Sigmoid colon (tissue), 7 donors: ENCODE data around the gene VPS33A. TPM values are rescaled to one million over a fixed set of nuclear protein-coding genes. Genes with fewer than 3 reads are reported as not detected.
A peak's percentile ranks its signal among the peaks of the same experiment; 100 is the strongest.

Experiments used
- DNase-seq: peaks from one replicate; pipeline ENCODE4 v3.0.0-alpha.2; 2019
- H3K27ac ChIP-seq, 4 donors: fragments of 200-600 bp; sonication (generic); one replicate each; pipeline ENCODE4 v1.5.1; 2016 to 2019; ENCODE audit warnings: mild to moderate bottlenecking in 1 of 4
- H3K27me3 ChIP-seq, 3 donors: fragments of 200-600 bp; sonication (generic); one replicate each; pipeline ENCODE4 v1.5.1; 2019; ENCODE audit warnings: mild to moderate bottlenecking in 1 of 3
- H3K36me3 ChIP-seq, 4 donors: fragments of 200-600 bp; sonication (generic); one replicate each; pipeline ENCODE4 v1.5.1; 2016 to 2019
- H3K4me1 ChIP-seq, 4 donors: fragments of 200-600 bp; sonication (generic); one replicate each; pipeline ENCODE4 v1.5.1; 2017 to 2019
- H3K4me3 ChIP-seq, 4 donors: fragments of 200-600 bp; sonication (generic); one replicate each; pipeline ENCODE4 v1.5.1; 2017 to 2019; ENCODE audit warnings: mild to moderate bottlenecking in 2 of 4, moderate library complexity in 1 of 4
- H3K9me3 ChIP-seq, 4 donors: fragments of 200-600 bp in 3 of 4; sonication (generic) in 3 of 4; one replicate each; pipeline versions ENCODE4 v1.5.1 to v1.6.1; 2013 to 2019
- EP300 ChIP-seq, 4 donors: sonication (generic); formaldehyde crosslinking; IDR thresholded peaks; one replicate each; pipeline ENCODE4 v1.6.1; 2017; ENCODE audit warnings: antibody characterized with exemption in 4 of 4
- POLR2A ChIP-seq, 2 donors: fragments of 450-650 bp; IDR thresholded peaks; one replicate each; pipeline ENCODE4 v1.6.1; 2016; ENCODE audit warnings: antibody characterized with exemption in 2 of 2, mild to moderate bottlenecking in 2 of 2, moderate library complexity in 2 of 2
- POLR2AphosphoS5 ChIP-seq, 4 donors: sonication (generic); formaldehyde crosslinking; IDR thresholded peaks; one replicate each; pipeline ENCODE4 v1.6.1; 2017; ENCODE audit warnings: antibody characterized with exemption in 4 of 4
- WGBS, 2 donors: extraction: QIAGEN DNeasy Blood & Tissue Kit; methylation state at CpG; one replicate each; pipeline ENCODE4 v1.1.7; 2013; 5-methylcytosine and 5-hydroxymethylcytosine counted together
- intact Hi-C: fragments of 100-400 bp; cut with DNase I; formaldehyde crosslinking; loops from one replicate; pipeline ENCODE4 v1.15.1; 2023
- polyA plus RNA-seq, 3 donors: library from polyadenylated mRNA; stranded (reverse); fragments of 200-250 nt; gene quantifications; one replicate each; pipeline ENCODE4 v1.2.3, GENCODE V29; 2013
- small RNA-seq, 3 donors: library from RNA; depleted of rRNA; stranded (forward); fragments of <200 nt; gene quantifications; one replicate each; pipeline ENCODE3, GENCODE V24; 2016
- total RNA-seq, 4 donors: library from RNA; depleted of rRNA; stranded (reverse); fragments of >200 nt; gene quantifications; one replicate each; pipeline ENCODE4 v1.1.0, GENCODE V29; 2016
- TF ChIP-seq, protein P1 (sequence below), 4 experiments: fragments of 450-650 bp in 3 of 4; fragments of 200-600 bp in 1 of 4; IDR thresholded peaks; one replicate each; pipeline ENCODE4 v1.5.1; 2016 to 2019; ENCODE audit warnings: antibody characterized with exemption in 4 of 4, mild to moderate bottlenecking in 3 of 4, moderate library complexity in 2 of 4
- donor health status: healthy with polysubstance abuse.
- donor health status: Bipolar disorder and iron deficiency.
- donor health status: healthy.

The VPS33A gene
- total and polyA plus RNA-seq, 7 donors, result 9.6 to 17.8 (median 15.1) TPM

- Histone ChIP-seq H3K36me3 (no peaks in the 10 kb centered on the region), H3K27me3 (no peaks in the 10 kb centered on the region), H3K27ac (peak within 1 kb of the TSS in 1 of 4 donors; percentile 22), H3K4me1 (peaks cover 0 to 11% (median 5%) of the 10 kb centered on the region in 4 donors), H3K9me3 (no peaks in the 10 kb centered on the region), H3K4me3 (peak within 1 kb of the TSS; percentile 25 to 63 (median 52))
- WGBS, 2 donors, result 2 to 3% methylated on average over 63 of the region's 63 CpGs
- no peak for DNase-seq
- TF ChIP-seq POLR2AphosphoS5 (IDR thresholded peaks at IDR 0.05), result no peak
- no peak for TF ChIP-seq EP300 (IDR thresholded peaks at IDR 0.05)
- TF ChIP-seq, protein P1, sequence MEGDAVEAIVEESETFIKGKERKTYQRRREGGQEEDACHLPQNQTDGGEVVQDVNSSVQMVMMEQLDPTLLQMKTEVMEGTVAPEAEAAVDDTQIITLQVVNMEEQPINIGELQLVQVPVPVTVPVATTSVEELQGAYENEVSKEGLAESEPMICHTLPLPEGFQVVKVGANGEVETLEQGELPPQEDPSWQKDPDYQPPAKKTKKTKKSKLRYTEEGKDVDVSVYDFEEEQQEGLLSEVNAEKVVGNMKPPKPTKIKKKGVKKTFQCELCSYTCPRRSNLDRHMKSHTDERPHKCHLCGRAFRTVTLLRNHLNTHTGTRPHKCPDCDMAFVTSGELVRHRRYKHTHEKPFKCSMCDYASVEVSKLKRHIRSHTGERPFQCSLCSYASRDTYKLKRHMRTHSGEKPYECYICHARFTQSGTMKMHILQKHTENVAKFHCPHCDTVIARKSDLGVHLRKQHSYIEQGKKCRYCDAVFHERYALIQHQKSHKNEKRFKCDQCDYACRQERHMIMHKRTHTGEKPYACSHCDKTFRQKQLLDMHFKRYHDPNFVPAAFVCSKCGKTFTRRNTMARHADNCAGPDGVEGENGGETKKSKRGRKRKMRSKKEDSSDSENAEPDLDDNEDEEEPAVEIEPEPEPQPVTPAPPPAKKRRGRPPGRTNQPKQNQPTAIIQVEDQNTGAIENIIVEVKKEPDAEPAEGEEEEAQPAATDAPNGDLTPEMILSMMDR (IDR thresholded peaks at IDR 0.05), result no peak
- no peak for TF ChIP-seq POLR2A (IDR thresholded peaks at IDR 0.05)
- intact Hi-C loops, result loop anchor here (10.0 kb wide), 1 partner anchor 148 kb away; no protein-coding TSS in a partner anchor
Observed at GRCh38 chr12:122182887-122183587, 83.3 kb downstream of the VPS33A start, which contains the start of gene LRRC43. LRRC43 (plus strand) TSS chr12:122183123; CDS start chr12:122183145, 22 bp downstream.

Small RNAs within 50 kb of the gene (small RNA-seq; reads per million reads assigned to genes)
- 0.36 to 2.2 (median 0.65) reads per million in 3 donors for gene DIABLO

Other genes with a start within 250 kb of the VPS33A start
- 1 to 10 TPM; 6.2 to 6.9 (median 6.5) TPM for gene BCL7A, start 244.6 kb downstream of the VPS33A start, total RNA-seq
- 1 to 10 TPM; 1.2 to 7.4 (median 3.5) TPM for gene BCL7A, start 244.6 kb downstream of the VPS33A start, polyA plus RNA-seq
- gene MLXIP, start 187.7 kb downstream of the VPS33A start, total RNA-seq, result 10 to 100 TPM; 32.9 to 87.5 (median 57.3) TPM
- gene MLXIP, start 187.7 kb downstream of the VPS33A start, polyA plus RNA-seq, result 100 to 1,000 TPM in 1 of 3 donors, 10 to 100 TPM in 2; 15.6 to 141 (median 35.4) TPM
- gene IL31, start 92.3 kb downstream of the VPS33A start, total RNA-seq, result not detected
- gene IL31, start 92.3 kb downstream of the VPS33A start, polyA plus RNA-seq, result not detected
- 1 to 10 TPM in 2 of 4 donors, under 1 TPM in 1, not detected in 1; 0.54 to 4.4 (median 1.9) TPM for gene LRRC43, start 83.4 kb downstream of the VPS33A start, total RNA-seq
- under 1 TPM in 1 of 3 donors, not detected in 2; 0.19 TPM for gene LRRC43, start 83.4 kb downstream of the VPS33A start, polyA plus RNA-seq
- gene B3GNT4, start 62.8 kb downstream of the VPS33A start, total RNA-seq, result under 1 TPM in 2 of 4 donors, not detected in 2; under 0.01 to 0.55 TPM
- 1 to 10 TPM in 1 of 3 donors, under 1 TPM in 2; 0.46 to 1.0 (median 0.60) TPM for gene B3GNT4, start 62.8 kb downstream of the VPS33A start, polyA plus RNA-seq
- gene DIABLO, start 40.4 kb downstream of the VPS33A start, total RNA-seq, result 10 to 100 TPM; 43.4 to 56.7 (median 50.7) TPM
- gene DIABLO, start 40.4 kb downstream of the VPS33A start, polyA plus RNA-seq, result 10 to 100 TPM; 55.5 to 61.3 (median 55.9) TPM
- gene CLIP1, start 156.2 kb upstream of the VPS33A start, total RNA-seq, result 100 to 1,000 TPM; 159 to 257 (median 196) TPM
- 10 to 100 TPM; 16.8 to 20.1 (median 19.5) TPM for gene CLIP1, start 156.2 kb upstream of the VPS33A start, polyA plus RNA-seq
- gene ZCCHC8, start 234.4 kb upstream of the VPS33A start, total RNA-seq, result 10 to 100 TPM; 16.8 to 21.4 (median 20.7) TPM
- 10 to 100 TPM; 10.2 to 16.5 (median 10.2) TPM for gene ZCCHC8, start 234.4 kb upstream of the VPS33A start, polyA plus RNA-seq